CD4-positive, alpha-beta T cell treated with Interleukin-4 for 4 hours (primary cell): Measurements from ENCODE around the gene LAYN.

ENCODE experiments used
- DNase-seq: peaks from one replicate; pipeline ENCODE4 v3.0.0-alpha.2; 2020

LAYN gene

GRCh38 chr11:111562692-111563389 is 22.3 kb downstream of the LAYN start:
- no peak for DNase-seq

- peak; percentile 68 for DNase-seq
Observed at GRCh38 chr11:111565114-111565720, 24.7 kb downstream of the LAYN start.

GRCh38 chr11:111566324-111566723 is 25.8 kb downstream of the LAYN start:
- no peak for DNase-seq

- DNase-seq = no peak
Observed at GRCh38 chr11:111569476-111569875, 29.0 kb downstream of the LAYN start.

GRCh38 chr11:111570796-111571195 is 30.3 kb downstream of the LAYN start:
- no peak for DNase-seq

DNA sequence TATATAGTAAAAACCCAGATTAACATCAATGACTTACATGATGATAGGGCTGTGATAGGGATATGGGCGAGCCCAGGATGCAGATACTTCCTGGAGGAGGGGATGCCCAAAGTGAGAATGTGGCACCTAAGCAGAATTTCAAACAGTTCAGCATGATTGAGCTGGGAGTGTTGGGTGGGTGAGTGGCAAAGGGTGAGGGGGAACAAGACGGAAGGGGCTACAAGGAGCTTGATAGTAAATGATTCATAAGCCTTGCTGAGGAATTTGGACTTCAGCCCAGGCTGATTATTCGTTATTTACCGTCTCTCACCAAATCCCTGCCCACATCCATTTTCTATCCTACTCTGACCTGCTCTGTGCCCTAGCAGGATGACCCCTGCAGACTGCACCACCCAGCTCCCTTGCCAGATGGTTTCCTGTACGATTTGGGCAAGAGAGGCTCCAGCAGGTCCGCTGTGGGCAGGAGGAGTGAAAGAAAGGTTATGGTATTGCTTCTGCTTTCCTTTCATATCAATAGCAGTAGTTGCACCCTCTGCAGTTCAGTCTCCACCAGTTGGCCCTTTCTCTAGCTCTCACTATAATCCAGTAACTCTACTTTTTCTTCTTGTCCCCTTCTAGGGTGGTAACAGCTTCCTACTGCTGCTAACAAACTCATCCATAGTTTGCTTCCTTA is 31.4 kb downstream of the LAYN start:
- no peak for DNase-seq

DNA sequence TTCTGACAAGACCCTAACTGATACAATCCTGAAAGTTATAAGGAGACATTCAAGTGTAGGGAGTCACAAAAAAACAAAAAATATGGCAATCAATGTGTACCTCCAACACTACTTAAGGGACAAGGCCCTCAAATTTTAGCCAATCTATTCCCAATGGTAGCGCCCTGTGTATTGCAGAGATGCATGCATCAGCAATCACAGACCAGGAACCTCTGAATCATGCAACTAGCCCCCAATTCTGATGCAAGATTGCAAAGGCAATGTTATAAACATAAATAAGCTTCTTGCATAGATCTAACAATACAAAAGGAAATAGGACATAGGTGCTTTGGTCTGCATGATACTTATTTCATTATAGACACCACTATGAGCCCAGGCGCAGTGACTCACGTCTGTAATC is 32.1 kb downstream of the LAYN start:
- DNase-seq = no peak

DNA sequence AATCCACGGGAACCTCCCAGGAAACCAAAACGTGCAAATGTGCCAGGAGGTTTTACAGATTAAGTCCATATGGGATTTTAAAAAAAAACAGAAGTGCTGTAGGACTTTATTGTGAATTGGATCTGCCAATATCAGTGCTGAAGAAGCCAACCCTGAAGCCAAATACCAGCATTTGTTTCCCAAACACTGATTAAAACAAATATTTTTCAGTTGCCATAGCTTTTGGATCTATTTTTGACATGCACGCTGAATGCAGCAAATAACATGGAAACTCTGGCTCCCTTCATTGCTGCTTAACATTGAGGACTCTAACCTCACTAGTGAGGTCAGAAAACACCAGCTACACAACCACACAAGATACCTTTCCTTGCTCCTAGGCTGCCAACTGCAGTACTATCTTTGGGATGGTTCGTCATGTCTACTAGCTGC is 33.3 kb downstream of the LAYN start:
- no peak for DNase-seq

GRCh38 chr11:111574373-111575225 is 34.1 kb downstream of the LAYN start:
- DNase-seq = no peak

GRCh38 chr11:111575740-111576139 is 35.2 kb downstream of the LAYN start:
- no peak for DNase-seq

- no peak for DNase-seq
Observed at GRCh38 chr11:111577821-111578220, 37.3 kb downstream of the LAYN start.

DNA sequence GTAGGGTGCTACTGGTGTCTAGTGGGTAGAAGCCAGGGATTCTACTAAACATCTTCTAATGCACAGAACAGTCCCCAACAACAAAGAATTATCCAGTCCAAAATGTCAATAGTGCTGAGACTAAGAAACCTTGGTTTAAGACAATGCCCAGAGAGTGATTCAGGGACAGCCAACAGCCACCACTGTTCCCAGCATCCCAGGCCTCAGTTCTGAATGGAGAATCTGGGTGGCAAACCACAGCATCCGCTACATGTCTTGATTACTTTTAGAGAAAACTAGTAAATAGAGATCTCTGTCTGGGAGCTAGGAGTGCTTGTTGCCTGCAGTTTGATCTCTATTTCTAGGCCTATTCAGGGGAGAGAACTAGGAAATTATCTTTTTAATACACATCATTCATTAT is 40.8 kb downstream of the LAYN start:
- DNase-seq = no peak

DNA sequence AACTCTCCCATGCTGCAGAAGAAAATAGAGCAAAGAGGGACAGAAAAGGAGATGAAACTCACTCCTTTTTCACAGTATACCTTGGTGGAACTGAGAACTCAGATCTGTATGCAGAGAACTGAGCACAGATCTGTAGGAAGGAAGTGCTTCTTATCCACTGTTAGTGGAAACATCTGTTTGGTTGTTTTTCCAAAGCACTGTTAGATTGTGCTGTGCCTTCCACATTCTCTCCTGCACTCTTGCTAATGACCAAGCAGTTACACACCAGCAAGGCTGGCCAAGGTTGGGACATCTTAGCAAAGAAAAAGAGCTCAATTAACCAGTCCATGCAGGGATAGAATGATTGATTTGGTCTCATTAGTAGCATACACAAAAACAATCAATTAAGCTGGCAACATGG is 41.6 kb downstream of the LAYN start:
- no peak for DNase-seq

- DNase-seq = no peak
Observed at GRCh38 chr11:111582881-111583280, 42.4 kb downstream of the LAYN start.

GRCh38 chr11:111585371-111585770 is 44.9 kb downstream of the LAYN start:
- no peak for DNase-seq

GRCh38 chr11:111586388-111586831 is 45.9 kb downstream of the LAYN start:
- peak; percentile 62 for DNase-seq

- no peak for DNase-seq
Observed at GRCh38 chr11:111589114-111589513, 48.6 kb downstream of the LAYN start.

- no peak for DNase-seq
Observed at GRCh38 chr11:111589886-111590499, 49.5 kb downstream of the LAYN start.

GRCh38 chr11:111591187-111591960 is 50.9 kb downstream of the LAYN start:
- DNase-seq = no peak

DNA sequence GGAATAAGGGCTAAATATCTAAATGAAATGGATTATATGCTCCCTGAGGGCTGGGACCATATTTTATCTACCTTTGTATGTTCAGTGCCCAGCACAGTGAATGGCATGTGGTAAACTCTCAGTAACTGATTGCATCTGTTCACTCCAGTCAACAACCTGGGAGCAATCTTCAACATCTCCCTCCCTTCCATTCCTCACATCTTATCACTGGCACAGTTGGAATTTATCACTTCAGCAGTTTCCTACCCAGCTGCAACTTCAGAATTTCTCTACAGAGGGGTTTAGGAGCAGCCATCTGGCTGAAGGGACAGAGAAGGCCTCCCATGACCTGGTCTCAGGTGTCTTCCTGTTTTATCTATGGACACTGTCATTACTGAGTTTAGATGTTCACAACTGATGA is 52.0 kb downstream of the LAYN start:
- DNase-seq = no peak

GRCh38 chr11:111596319-111596718 is 55.8 kb downstream of the LAYN start:
- DNase-seq = no peak

GRCh38 chr11:111598148-111598547 is 57.6 kb downstream of the LAYN start:
- no peak for DNase-seq
